Measurements from ENCODE around the gene DIP2C.

DIP2C gene

GRCh38 chr10:391847-392704 is 297.4 kb downstream of the DIP2C start:
- DNase-seq (ENCODE audit: low read depth in 2 of 2): no peak

GRCh38 chr10:391305-391704 is 298.2 kb downstream of the DIP2C start:
- no peak for DNase-seq (ENCODE audit: low read depth in 2 of 2)

- DNase-seq (ENCODE audit: low read depth in 2 of 2): no peak
Observed at GRCh38 chr10:390449-391100, 298.9 kb downstream of the DIP2C start.

- no peak for DNase-seq (ENCODE audit: low read depth in 2 of 2)
Observed at GRCh38 chr10:389836-390448, 299.5 kb downstream of the DIP2C start.

DNA sequence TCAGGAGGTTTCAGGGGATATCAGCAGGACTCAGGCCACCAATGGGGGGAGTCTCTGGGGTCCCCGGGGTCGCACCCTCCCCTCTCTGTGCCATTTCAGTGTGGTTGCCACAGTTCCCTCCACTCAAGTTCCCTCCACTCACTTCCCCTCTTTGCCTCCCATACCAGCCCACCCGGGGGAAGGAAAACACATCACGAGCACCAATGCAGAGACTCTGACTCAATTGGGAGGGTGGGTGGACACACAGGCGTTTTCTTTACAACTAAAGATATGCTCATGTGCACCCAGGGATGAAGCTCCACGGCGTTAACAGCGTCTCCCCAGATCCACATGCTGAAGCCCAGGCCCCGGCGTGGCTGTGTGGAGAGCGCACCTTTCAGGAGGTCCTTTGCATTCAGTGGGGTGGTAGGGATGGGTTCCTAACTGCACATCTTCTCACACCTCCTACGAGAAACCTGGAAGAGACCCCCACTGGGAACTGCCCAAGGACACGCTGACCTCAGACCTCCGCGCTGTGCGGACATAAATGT is 300.1 kb downstream of the DIP2C start:
- DNase-seq (ENCODE audit: low read depth in 2 of 2): no peak

GRCh38 chr10:388661-389045 is 300.8 kb downstream of the DIP2C start:
- no peak for DNase-seq (ENCODE audit: low read depth in 2 of 2)

- DNase-seq (ENCODE audit: low read depth in 2 of 2): no peak
Observed at GRCh38 chr10:387909-388660, 301.4 kb downstream of the DIP2C start.

DNA sequence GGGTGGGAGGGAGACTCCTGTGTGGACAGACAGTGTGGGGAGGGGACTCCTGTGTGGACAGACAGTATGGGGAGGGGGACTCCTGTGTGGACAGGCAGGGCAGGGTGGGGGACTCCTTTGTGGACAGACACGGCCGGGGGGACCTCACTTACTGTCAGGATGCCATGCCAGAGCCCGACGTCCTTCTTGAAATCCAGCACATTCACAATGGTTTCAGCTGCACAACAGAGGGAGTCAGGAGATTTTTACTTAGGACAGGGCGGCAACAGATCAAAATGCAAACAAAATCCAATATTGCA is 301.9 kb downstream of the DIP2C start:
- no peak for DNase-seq (ENCODE audit: low read depth in 2 of 2)

DNA sequence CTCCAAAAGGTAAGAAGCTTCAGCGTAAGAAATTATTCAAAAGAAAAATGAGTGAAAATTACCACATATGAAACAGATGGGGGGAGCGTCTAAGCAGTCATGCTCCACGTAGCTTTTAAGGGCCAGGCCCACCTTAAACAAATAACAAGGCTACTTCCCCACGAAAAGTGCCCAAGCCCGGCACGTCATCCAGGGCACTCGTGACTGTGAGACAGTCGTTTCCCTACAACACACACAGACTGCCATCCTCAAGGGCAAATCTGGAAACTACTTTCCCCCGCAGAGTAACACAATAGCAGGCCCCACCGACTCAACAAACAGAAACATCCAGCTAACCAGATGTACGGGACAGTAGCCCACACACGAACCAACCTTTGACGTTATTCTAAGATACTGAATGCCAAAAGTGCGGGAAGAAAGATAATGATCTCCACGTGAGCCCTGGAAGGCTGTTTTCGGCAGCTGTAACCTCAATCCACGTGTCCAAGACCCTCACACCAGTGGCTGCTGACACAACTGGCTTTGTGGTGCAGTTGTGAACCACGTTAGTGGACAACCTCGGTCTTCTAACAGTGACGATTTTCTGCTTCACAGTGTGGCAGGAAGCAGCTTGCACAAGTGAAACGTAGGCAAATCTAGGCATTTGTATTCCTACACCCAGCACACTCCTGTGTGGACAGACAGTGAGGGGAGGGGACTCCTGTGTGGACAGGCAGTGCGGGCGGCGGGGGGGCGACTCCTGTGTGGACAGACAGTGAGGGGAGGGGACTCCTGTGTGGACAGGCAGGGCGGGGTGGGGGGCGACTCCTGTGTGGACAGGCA is 302.5 kb downstream of the DIP2C start:
- DNase-seq (ENCODE audit: low read depth in 2 of 2): no peak

DNA sequence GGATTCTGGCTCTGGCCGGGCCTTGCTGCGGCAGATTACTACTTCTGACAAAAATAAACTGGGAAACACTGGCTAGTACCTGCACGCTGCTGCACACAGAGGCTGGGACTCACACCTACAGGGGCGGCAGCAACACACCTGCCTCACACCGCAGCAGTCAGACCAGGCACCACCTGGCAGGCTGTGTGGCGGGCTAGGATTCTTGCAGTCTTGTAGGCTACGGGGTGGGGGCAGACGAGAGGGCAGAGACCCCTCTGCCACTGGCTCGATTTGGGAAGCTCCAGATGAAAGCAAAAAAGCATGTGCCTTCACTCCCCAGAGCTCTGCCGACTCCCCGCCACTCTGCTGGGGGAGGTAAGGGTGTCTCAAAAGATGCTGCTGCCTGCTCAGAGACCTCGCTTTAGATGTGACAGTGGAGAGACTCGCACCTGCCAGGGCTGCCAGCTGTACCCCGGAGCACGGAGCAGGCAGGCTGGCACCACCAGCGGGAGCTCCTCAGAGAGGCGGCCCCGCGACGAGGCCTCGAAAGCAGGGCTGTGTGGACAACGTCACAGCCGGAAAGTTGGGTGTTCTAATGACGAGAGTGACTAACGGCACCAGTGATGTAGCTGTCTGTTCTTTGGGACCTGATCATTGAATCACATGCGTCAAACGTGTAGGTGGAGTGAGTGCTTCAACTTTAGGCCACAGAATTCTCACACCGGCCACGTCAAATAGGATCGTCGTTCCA is 303.7 kb downstream of the DIP2C start:
- DNase-seq (ENCODE audit: low read depth in 2 of 2): no peak

DNA sequence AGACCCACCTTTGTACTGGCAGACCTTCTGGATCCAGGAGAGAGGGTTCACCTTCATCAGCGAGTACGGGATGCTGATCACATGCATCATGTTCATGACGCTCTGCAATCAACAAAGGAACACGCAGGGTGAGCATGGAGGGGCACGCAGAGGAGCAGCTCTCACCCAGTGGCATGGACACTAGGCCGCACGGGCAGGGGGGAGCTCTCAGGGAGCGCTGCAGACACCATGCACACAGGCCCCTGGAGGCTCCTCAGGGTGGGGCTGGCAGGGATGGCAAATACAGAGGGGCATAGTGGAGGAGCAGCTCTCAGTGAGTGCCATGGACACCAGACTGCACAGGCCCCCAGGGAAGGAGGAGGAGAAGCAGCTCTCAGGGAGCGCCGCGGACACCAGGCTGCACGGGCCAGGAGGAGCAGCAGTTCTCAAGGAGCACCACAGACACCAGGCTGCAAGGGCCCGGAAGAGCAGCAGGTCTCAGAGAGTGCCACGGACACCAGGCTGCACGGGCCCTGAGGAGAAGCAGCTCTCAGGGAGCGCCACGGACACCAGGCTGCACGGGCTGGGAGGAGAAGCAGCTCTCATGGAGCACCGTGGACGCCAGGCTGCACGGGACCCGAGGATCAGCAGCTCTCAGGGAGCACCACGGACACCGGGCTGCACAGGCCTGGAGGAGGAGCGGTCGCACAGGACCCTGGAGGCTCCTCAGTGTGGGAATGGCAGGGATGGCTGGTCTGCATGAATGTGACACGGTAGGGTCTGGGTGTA is 304.7 kb downstream of the DIP2C start:
- DNase-seq (ENCODE audit: low read depth in 2 of 2): no peak

- DNase-seq (ENCODE audit: low read depth in 2 of 2): no peak
Observed at GRCh38 chr10:383519-383918, 305.9 kb downstream of the DIP2C start.

- DNase-seq (ENCODE audit: low read depth in 2 of 2): no peak
Observed at GRCh38 chr10:381805-382204, 307.7 kb downstream of the DIP2C start.

DNA sequence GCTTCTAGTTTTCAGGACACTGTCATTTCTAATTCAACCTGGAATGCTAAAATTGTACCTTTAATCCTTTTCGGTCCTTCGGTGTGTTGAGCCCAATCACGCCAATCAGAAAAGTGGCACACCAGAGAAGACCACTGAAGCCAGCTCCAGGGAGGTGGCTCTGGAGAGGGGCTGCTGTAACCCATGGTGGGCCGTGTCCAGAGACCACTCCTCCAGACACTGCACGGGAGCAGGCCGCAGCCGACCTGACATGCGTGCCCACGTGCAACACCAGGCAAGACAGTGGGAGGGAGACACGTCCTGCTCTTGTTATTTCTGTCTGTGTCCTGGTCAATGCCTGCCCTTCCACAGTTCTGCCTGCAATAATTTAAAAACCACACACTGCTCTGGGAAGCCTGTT is 308.1 kb downstream of the DIP2C start:
- no peak for DNase-seq (ENCODE audit: low read depth in 2 of 2)

DNA sequence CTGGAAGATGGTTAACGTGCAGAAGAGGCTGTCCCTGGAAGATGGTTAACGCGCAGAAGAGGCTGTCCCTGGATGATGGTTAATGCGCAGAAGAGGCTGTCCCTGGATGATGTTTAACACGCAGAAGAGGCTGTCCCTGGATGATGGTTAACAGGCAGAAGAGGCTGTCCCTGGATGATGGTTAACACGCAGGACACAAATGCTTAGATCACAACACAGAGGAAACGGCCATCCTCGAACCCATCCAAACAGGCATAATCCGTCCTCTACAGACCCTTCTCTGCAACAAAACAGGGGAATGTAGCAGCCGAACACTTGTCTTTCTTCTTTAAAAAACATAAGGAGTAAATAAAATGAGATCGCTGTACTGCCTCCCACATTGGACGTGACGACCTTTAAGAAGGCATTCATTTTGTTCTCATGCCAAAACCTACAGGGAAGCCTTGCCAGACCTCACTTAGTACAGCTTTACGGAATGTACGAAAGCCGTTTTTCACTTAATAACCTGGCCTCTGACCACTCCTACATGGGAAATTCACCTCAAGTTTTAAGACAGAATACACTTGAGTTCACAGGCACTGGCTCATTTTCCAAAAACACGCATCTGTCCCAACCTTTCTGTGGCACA is 309.0 kb downstream of the DIP2C start:
- no peak for DNase-seq (ENCODE audit: low read depth in 2 of 2)

GRCh38 chr10:378930-379704 is 310.4 kb downstream of the DIP2C start:
- no peak for DNase-seq (ENCODE audit: low read depth in 2 of 2)

- DNase-seq (ENCODE audit: low read depth in 2 of 2): no peak
Observed at GRCh38 chr10:378230-378929, 311.1 kb downstream of the DIP2C start.

DNA sequence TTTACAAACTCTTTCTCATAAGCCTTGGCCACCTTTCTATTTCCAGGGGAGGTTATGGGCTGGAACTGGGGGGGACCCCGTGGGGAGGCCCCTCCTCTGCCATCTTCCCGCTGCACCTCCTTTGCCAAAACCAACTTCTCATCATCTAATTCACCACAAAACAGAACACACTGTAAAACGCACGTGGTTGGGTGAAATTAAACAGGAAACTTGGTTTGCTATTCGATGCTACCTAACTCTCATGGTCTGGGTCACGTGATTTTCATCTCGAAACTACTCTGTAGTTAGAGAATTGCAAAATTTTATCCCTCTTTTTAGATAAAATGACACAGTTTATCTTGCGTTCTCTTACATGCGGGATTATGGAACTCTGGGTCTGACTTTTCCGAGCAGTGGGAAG is 312.2 kb downstream of the DIP2C start:
- DNase-seq (ENCODE audit: low read depth in 2 of 2): no peak

Data from stimulated activated CD4-positive, alpha-beta T cell treated with anti-CD3 and anti-CD28 coated beads, Interleukin-1b, Interleukin-23, amount 100 ng/mL, for 4 hours (primary cell).